Measurements from ENCODE around the gene SLC6A8.
"Not testable (repeated sequence)": the region's sequence is repeated elsewhere in the genome, so short reads cannot be mapped to it uniquely, and the experiment has no call there.

The SLC6A8 gene

GRCh38 chrX:153672531-153673427, 14.9 kb upstream of the SLC6A8 start:
- DNase-seq (ENCODE audit: low spot score) = no peak

- no peak for DNase-seq (ENCODE audit: low spot score)
Measured at GRCh38 chrX:153673428-153674218, 14.1 kb upstream of the SLC6A8 start, which contains the start of gene PNCK. Gene PNCK, minus strand, starts transcription at chrX:153673813. Its CDS starts 737 bp downstream, at chrX:153673076.

- no peak for DNase-seq (ENCODE audit: low spot score)
Measured at GRCh38 chrX:153674219-153674851, 13.4 kb upstream of the SLC6A8 start.

- DNase-seq (ENCODE audit: low spot score) = no peak
Measured at GRCh38 chrX:153681175-153681574, 6.6 kb upstream of the SLC6A8 start.

- DNase-seq (ENCODE audit: low spot score) = not testable (repeated sequence)
Measured at GRCh38 chrX:153683486-153683885, 4.2 kb upstream of the SLC6A8 start.

- DNase-seq (ENCODE audit: low spot score) = no peak
Measured at GRCh38 chrX:153684467-153685155, 3.1 kb upstream of the SLC6A8 start.

GRCh38 chrX:153685156-153685536, 2.6 kb upstream of the SLC6A8 start:
- DNase-seq (ENCODE audit: low spot score) = no peak

- DNase-seq (ENCODE audit: low spot score) = no peak
Measured at GRCh38 chrX:153685751-153686696, 1.7 kb upstream of the SLC6A8 start.

GRCh38 chrX:153686711-153687110, 1.0 kb upstream of the SLC6A8 start:
- DNase-seq (ENCODE audit: low spot score) = no peak

- no peak for DNase-seq (ENCODE audit: low spot score)
Measured at GRCh38 chrX:153688071-153688470, 345 bp downstream of the SLC6A8 start.

- no peak for DNase-seq (ENCODE audit: low spot score)
Measured at GRCh38 chrX:153688506-153688905, 780 bp downstream of the SLC6A8 start.

- DNase-seq (ENCODE audit: low spot score) = no peak
Measured at GRCh38 chrX:153688911-153689590, 1.3 kb downstream of the SLC6A8 start.

- DNase-seq (ENCODE audit: low spot score) = peak; percentile 51
Measured at GRCh38 chrX:153689654-153690465, 2.1 kb downstream of the SLC6A8 start.

- DNase-seq (ENCODE audit: low spot score) = no peak
Measured at GRCh38 chrX:153690466-153690865, 2.7 kb downstream of the SLC6A8 start.

GRCh38 chrX:153691032-153691827, 3.5 kb downstream of the SLC6A8 start:
- not testable (repeated sequence) for DNase-seq (ENCODE audit: low spot score)

GRCh38 chrX:153692003-153692402, 4.3 kb downstream of the SLC6A8 start:
- no peak for DNase-seq (ENCODE audit: low spot score)

- DNase-seq (ENCODE audit: low spot score) = no peak
Measured at GRCh38 chrX:153692611-153693156, 5.0 kb downstream of the SLC6A8 start.

Data from HuH-7 (cell line).